GM18526 (cell line): ENCODE data around the gene CCDC122.

ENCODE experiments used
- POLR2A ChIP-seq: IDR thresholded peaks from 3 replicates; pipeline ENCODE4 v1.6.1; 2011; ENCODE audit not compliant: insufficient read length; ENCODE audit errors: extremely low read depth

The CCDC122 gene

GRCh38 chr13:43883631-43884030, 4.1 kb upstream of the CCDC122 start:
- no peak for TF ChIP-seq POLR2A

GRCh38 chr13:43881580-43881979, 2.0 kb upstream of the CCDC122 start:
- no peak for TF ChIP-seq POLR2A

GRCh38 chr13:43880926-43881325, 1.4 kb upstream of the CCDC122 start:
- TF ChIP-seq POLR2A, result no peak

- TF ChIP-seq POLR2A, result no peak
These were observed 795 bp upstream of the CCDC122 start for GRCh38 chr13:43880214-43880855.

GRCh38 chr13:43879755-43880181, 228 bp upstream of the CCDC122 start, which contains the start of gene LACC1:
LACC1 (plus strand) TSS chr13:43879904; CDS start chr13:43880986, 1,082 bp downstream.
- TF ChIP-seq POLR2A, result no peak

GRCh38 chr13:43877766-43878165, 1.8 kb downstream of the CCDC122 start:
- no peak for TF ChIP-seq POLR2A

- TF ChIP-seq POLR2A, result no peak
These were observed 2.2 kb downstream of the CCDC122 start for GRCh38 chr13:43877326-43877725.

- TF ChIP-seq POLR2A, result no peak
These were observed 3.2 kb downstream of the CCDC122 start for GRCh38 chr13:43876366-43876765.

- no peak for TF ChIP-seq POLR2A
These were observed 4.9 kb downstream of the CCDC122 start for GRCh38 chr13:43874504-43875092.

- no peak for TF ChIP-seq POLR2A
These were observed 7.4 kb downstream of the CCDC122 start for GRCh38 chr13:43872181-43872580.

GRCh38 chr13:43865892-43866291, 13.6 kb downstream of the CCDC122 start:
- no peak for TF ChIP-seq POLR2A

- TF ChIP-seq POLR2A, result no peak
These were observed 14.6 kb downstream of the CCDC122 start for GRCh38 chr13:43864921-43865320.

GRCh38 chr13:43861863-43862262, 17.7 kb downstream of the CCDC122 start:
- TF ChIP-seq POLR2A, result no peak

GRCh38 chr13:43852923-43853404, 26.6 kb downstream of the CCDC122 start:
- TF ChIP-seq POLR2A, result no peak

- TF ChIP-seq POLR2A, result no peak
These were observed 28.7 kb downstream of the CCDC122 start for GRCh38 chr13:43850873-43851272.

- no peak for TF ChIP-seq POLR2A
These were observed 31.4 kb downstream of the CCDC122 start for GRCh38 chr13:43848001-43848649.
